Measurements from ENCODE around the gene EVX2.

DNA sequence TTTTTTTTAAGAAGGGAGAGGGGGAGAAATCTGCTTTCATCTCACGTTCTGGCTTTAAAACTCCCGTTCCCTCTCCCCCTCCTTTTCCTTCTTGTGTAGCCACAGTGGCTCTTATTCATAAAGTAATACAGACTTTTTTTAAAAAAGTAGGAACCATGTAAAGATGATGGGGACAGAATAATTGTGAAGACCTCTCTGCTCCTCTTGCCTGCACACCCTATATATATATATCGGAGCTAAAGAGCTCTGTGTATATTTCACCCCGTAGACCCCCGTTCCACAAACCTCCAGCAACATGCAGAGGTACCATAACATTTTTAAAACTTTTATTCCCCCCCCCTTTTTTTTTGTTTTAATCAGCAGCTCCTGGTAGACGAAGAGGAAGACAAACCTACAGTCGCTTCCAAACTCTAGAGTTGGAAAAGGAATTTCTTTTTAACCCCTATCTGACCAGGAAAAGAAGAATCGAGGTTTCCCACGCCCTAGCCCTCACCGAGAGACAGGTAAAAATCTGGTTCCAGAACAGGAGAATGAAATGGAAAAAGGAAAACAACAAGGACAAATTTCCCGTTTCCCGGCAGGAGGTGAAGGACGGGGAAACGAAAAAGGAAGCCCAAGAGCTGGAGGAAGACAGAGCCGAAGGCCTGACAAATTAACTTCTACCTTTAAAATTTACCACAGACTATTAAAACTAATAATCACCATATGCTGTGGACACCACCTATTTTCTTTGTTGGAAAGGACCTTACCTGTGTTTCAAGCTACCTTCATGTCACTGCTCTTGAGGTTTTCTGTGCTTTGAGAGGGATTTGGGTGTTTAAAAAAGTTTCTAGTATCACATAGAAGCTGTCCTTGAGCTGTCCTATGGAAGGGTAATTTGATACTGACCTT, 47.4 kb upstream of the EVX2 start:
- TF ChIP-seq ARNT (IDR thresholded peaks at IDR 0.05) (no peak), SP1 (IDR thresholded peaks at IDR 0.05) (no peak), L3MBTL2 (conservative IDR thresholded peaks at IDR 0.05) (no peak), FOXM1 (IDR thresholded peaks at IDR 0.05; ENCODE audit: borderline replicate concordance) (no peak), LEF1 (IDR thresholded peaks at IDR 0.05; ENCODE audit: borderline replicate concordance) (no peak), BHLHE40 (IDR thresholded peaks at IDR 0.05; ENCODE audit: borderline replicate concordance) (no peak), SUZ12 (IDR thresholded peaks at IDR 0.05) (no peak), FOXA1 (IDR thresholded peaks at IDR 0.05) (no peak), ZNF384 (IDR thresholded peaks at IDR 0.05) (no peak; the same call in none of the 2 replicates), FOXK2 (IDR thresholded peaks at IDR 0.05) (no peak)

Data from HEK293T (cell line).